Spleen (tissue), 11 donors: ENCODE data around the gene ANKS4B. TPM values are rescaled to one million over a fixed set of nuclear protein-coding genes. Genes with fewer than 3 reads are reported as not detected.

Source experiments
- DNase-seq: peaks from one replicate; pipeline ENCODE4 v3.0.0-alpha.2; 2020
- H3K27ac ChIP-seq, 8 donors: fragments of 200-600 bp; sonication (generic) in 7 of 8; 1 replicate in 4 of 8; 2 replicates in 4 of 8; pipeline versions ENCODE4 v1.5.0 to v1.8.0; 2016 to 2021; ENCODE audit warnings: inconsistent platforms in 4 of 8, mild to moderate bottlenecking in 4 of 8, moderate library complexity in 1 of 8
- H3K27me3 ChIP-seq, 7 donors: fragments of 200-600 bp; sonication (generic) in 6 of 7; replicated peaks in 1 of 7; 1 replicate in 4 of 7; 2 replicates in 3 of 7; pipeline versions ENCODE4 v1.5.0 to v1.8.0; 2016 to 2021; ENCODE audit warnings: inconsistent platforms in 3 of 7, mild to moderate bottlenecking in 1 of 7
- H3K36me3 ChIP-seq, 6 donors: fragments of 200-600 bp; sonication (generic) in 5 of 6; 1 replicate in 4 of 6; 2 replicates in 2 of 6; pipeline versions ENCODE4 v1.5.0 to v1.8.0; 2016 to 2021; ENCODE audit warnings: inconsistent platforms in 2 of 6
- H3K4me1 ChIP-seq, 6 donors: fragments of 200-600 bp; sonication (generic) in 5 of 6; 1 replicate in 3 of 6; 2 replicates in 3 of 6; pipeline versions ENCODE4 v1.5.0 to v1.8.0; 2016 to 2021; ENCODE audit warnings: inconsistent platforms in 3 of 6
- H3K4me3 ChIP-seq, 8 donors: fragments of 200-600 bp; sonication (generic) in 7 of 8; 1 replicate in 4 of 8; 2 replicates in 4 of 8; pipeline versions ENCODE4 v1.5.0 to v1.8.0; 2016 to 2021; ENCODE audit warnings: inconsistent platforms in 4 of 8, mild to moderate bottlenecking in 4 of 8, moderate library complexity in 2 of 8
- H3K9me3 ChIP-seq, 8 donors: fragments of 200-600 bp; sonication (generic) in 7 of 8; 1 replicate in 4 of 8; 2 replicates in 4 of 8; pipeline versions ENCODE4 v1.5.0 to v1.8.0; 2016 to 2021; ENCODE audit warnings: inconsistent platforms in 4 of 8
- CTCF ChIP-seq, 11 experiments: fragments of 200-600 bp in 7 of 11; fragments of 450-650 bp in 4 of 11; sonication (generic) in 4 of 11; IDR thresholded peaks in 8 of 11; conservative IDR thresholded peaks in 3 of 11; 1 replicate in 7 of 11; 2 replicates in 4 of 11; pipeline versions ENCODE4 v1.4.0 to v1.8.0; 2016 to 2021; ENCODE audit warnings: antibody characterized with exemption in 11 of 11, inconsistent platforms in 4 of 11, mild to moderate bottlenecking in 1 of 11
- POLR2A ChIP-seq, 3 donors: fragments of 450-650 bp; IDR thresholded peaks; one replicate each; pipeline ENCODE4 v1.5.1; 2017; ENCODE audit warnings: antibody characterized with exemption in 3 of 3, mild to moderate bottlenecking in 1 of 3
- POLR2AphosphoS5 ChIP-seq, 3 donors: sonication (generic); formaldehyde crosslinking; IDR thresholded peaks; one replicate each; pipeline ENCODE4 v1.5.1; 2017; ENCODE audit warnings: antibody characterized with exemption in 3 of 3
- WGBS, 5 donors: extraction: QIAGEN DNeasy Blood & Tissue Kit in 3 of 5; methylation state at CpG; one replicate each; pipeline versions ENCODE4 v1.1.5 to v1.1.7; 2013 to 2018; 5-methylcytosine and 5-hydroxymethylcytosine counted together
- intact Hi-C: fragments of 100-400 bp; cut with DNase I; formaldehyde crosslinking; loops from one replicate; pipeline ENCODE4 v1.15.0; 2023; ENCODE audit warnings: low total_unique reads
- polyA plus RNA-seq, 3 donors: library from polyadenylated mRNA; stranded (reverse); fragments of 200-250 nt; gene quantifications; one replicate each; pipeline ENCODE4 v1.2.1, GENCODE V29; 2013
- total RNA-seq, 7 donors: library from RNA; depleted of rRNA in 3 of 7; stranded (reverse); fragments of >200 nt in 3 of 7; fragmentation: NEBNext Ultra II Directional in 4 of 7; extraction: Animal tissue kit (Norgen Biotek cat#: 25700) in 4 of 7; gene quantifications; one replicate each; pipeline versions ENCODE4 v1.1.0 to v1.2.1, GENCODE V29; 2016 to 2021
- donor health status: healthy with polysubstance abuse.
- donor health status: DM: no; HTN: no; CAD: no; lungs with moderate emphysema.
- donor health status: DM: no; HTN: no; CAD: no.
- donor health status: Bipolar disorder and iron deficiency.
- donor health status: healthy.
- donor health status: DM: no; HTN: no; CAD: no.
- donor health status: DM: yes; HTN: yes; CAD: no.

The ANKS4B gene
- total and polyA plus RNA-seq, 10 donors, result 0.03 TPM; not detected in 9

GRCh38 chr16:21302454-21302853 is 69.0 kb downstream of the ANKS4B start:
- H3K4me3 ChIP-seq, result no peak overlapping the region

GRCh38 chr16:21302898-21303528 is 69.5 kb downstream of the ANKS4B start:
- H3K27ac ChIP-seq, result no peak overlapping the region
- peaks cover 0 to 16% (median 0%) of the 10 kb centered on the region in 7 donors for H3K27me3 ChIP-seq
- intact Hi-C loops, result loop anchor here (10.0 kb wide), 1 partner anchor 148 kb away; the partner anchor contains the start of genes DNAH3 and LDAF1
- TF ChIP-seq CTCF (IDR thresholded peaks at IDR 0.05 in 8 of 11, conservative IDR thresholded peaks at IDR 0.05 in 3 of 11) (no peak), POLR2AphosphoS5 (IDR thresholded peaks at IDR 0.05) (no peak), POLR2A (IDR thresholded peaks at IDR 0.05) (no peak)
- H3K9me3 ChIP-seq, result no peaks in the 10 kb centered on the region
- H3K36me3 ChIP-seq, result no peaks in the 10 kb centered on the region
- H3K4me3 ChIP-seq, result no peak overlapping the region
- no peak for DNase-seq
- H3K4me1 ChIP-seq, result peaks cover 0 to 28% (median 21%) of the 10 kb centered on the region in 6 donors
- 68 to 83% (median 79%) methylated on average over 4 of the region's 4 CpGs for WGBS, 5 donors

More at GRCh38 chr16:21302454-21302853, 69.0 kb downstream of the ANKS4B start:
- peaks cover 0 to 28% (median 21%) of the 10 kb centered on the region in 6 donors for H3K4me1 ChIP-seq
- no peaks in the 10 kb centered on the region for H3K9me3 ChIP-seq
- intact Hi-C loops, result loop anchor here (10.0 kb wide), 1 partner anchor 148 kb away; the partner anchor contains the start of genes DNAH3 and LDAF1
- WGBS, 5 donors, result 68 to 84% (median 75%) methylated on average over 3 of the region's 3 CpGs
- H3K27ac ChIP-seq, result no peak overlapping the region
- H3K27me3 ChIP-seq, result peaks cover 0 to 17% (median 0%) of the 10 kb centered on the region in 7 donors
- DNase-seq, result no peak
- TF ChIP-seq POLR2A (IDR thresholded peaks at IDR 0.05) (no peak), POLR2AphosphoS5 (IDR thresholded peaks at IDR 0.05) (no peak), CTCF (IDR thresholded peaks at IDR 0.05 in 8 of 11, conservative IDR thresholded peaks at IDR 0.05 in 3 of 11) (no peak)
- H3K36me3 ChIP-seq, result no peaks in the 10 kb centered on the region

Other genes with a start within 250 kb of the ANKS4B start
- not detected for gene DNAH3, start 82.9 kb upstream of the ANKS4B start, total RNA-seq
- under 1 TPM in 2 of 3 donors, not detected in 1; 0.02 to 0.03 TPM for gene DNAH3, start 82.9 kb upstream of the ANKS4B start, polyA plus RNA-seq
- gene LDAF1, start 75.0 kb upstream of the ANKS4B start, total RNA-seq, result 10 to 100 TPM in 6 of 7 donors, 1 to 10 TPM in 1; 9.3 to 22.1 (median 13.3) TPM
- 10 to 100 TPM in 1 of 3 donors, 1 to 10 TPM in 2; 6.3 to 12.3 (median 7.7) TPM for gene LDAF1, start 75.0 kb upstream of the ANKS4B start, polyA plus RNA-seq
- not detected for gene ZP2, start 22.1 kb upstream of the ANKS4B start, total RNA-seq
- not detected for gene ZP2, start 22.1 kb upstream of the ANKS4B start, polyA plus RNA-seq
- gene CRYM, start 44.6 kb downstream of the ANKS4B start, total RNA-seq, result 1 to 10 TPM in 2 of 7 donors, under 1 TPM in 2, not detected in 3; 0.40 to 1.5 (median 0.93) TPM
- gene CRYM, start 44.6 kb downstream of the ANKS4B start, polyA plus RNA-seq, result under 1 TPM; 0.22 to 0.61 (median 0.26) TPM